VCaP (cell line): ENCODE data around the gene TTC33.
"Not testable (repeated sequence)": the region's sequence is repeated elsewhere in the genome, so short reads cannot be mapped to it uniquely, and the experiment has no call there.

Experiments used
- H3K27ac ChIP-seq: fragments of 450-650 bp; 2 replicates; pipeline ENCODE4 v1.5.1; 2017
- CTCF ChIP-seq: fragments of 450-650 bp; conservative IDR thresholded peaks from 2 replicates; pipeline ENCODE4 v1.5.1; 2017; ENCODE audit warnings: mild to moderate bottlenecking, moderate library complexity

The TTC33 gene

GRCh38 chr5:40665635-40666298 lies 90.0 kb downstream of the TTC33 start:
- no peak overlapping the region for H3K27ac ChIP-seq
- no peak for TF ChIP-seq CTCF

- H3K27ac ChIP-seq: no peak overlapping the region
- TF ChIP-seq CTCF: no peak
Measured at GRCh38 chr5:40660751-40661150, 95.0 kb downstream of the TTC33 start.

- H3K27ac ChIP-seq: no peak overlapping the region
- TF ChIP-seq CTCF: no peak
Measured at GRCh38 chr5:40656766-40657165, 99.0 kb downstream of the TTC33 start.

GRCh38 chr5:40656091-40656490 lies 99.7 kb downstream of the TTC33 start:
- not testable (repeated sequence) for H3K27ac ChIP-seq

- no peak overlapping the region for H3K27ac ChIP-seq
- TF ChIP-seq CTCF: no peak
Measured at GRCh38 chr5:40655138-40655537, 100.6 kb downstream of the TTC33 start.

- H3K27ac ChIP-seq: no peak overlapping the region
Measured at GRCh38 chr5:40654377-40654991, 101.3 kb downstream of the TTC33 start.

GRCh38 chr5:40653221-40654022 lies 102.3 kb downstream of the TTC33 start:
- no peak overlapping the region for H3K27ac ChIP-seq
- TF ChIP-seq CTCF: no peak

More at GRCh38 chr5:40654377-40654991, 101.3 kb downstream of the TTC33 start:
- TF ChIP-seq CTCF: no peak
